Activated gamma-delta T cell (primary cell): Measurements from ENCODE around the gene KNL1.
"Not testable (repeated sequence)": the region's sequence is repeated elsewhere in the genome, so short reads cannot be mapped to it uniquely, and the experiment has no call there.

Source experiments
- DNase-seq: peaks from one replicate; lab custom pipeline; 2025; lab: John Stamatoyannopoulos, UW
- total RNA-seq, 2 donors: gene quantifications; one replicate each; lab custom pipeline; 2026; lab: John Stamatoyannopoulos, UW

Gene KNL1
- 2.8 to 8.0 reads per million in 2 donors for total RNA-seq

GRCh38 chr15:40593588-40594428, at the start of gene KNL1:
KNL1 (plus strand) TSS chr15:40594249; CDS start chr15:40602932, 8,683 bp downstream.
- peak; percentile 36 for DNase-seq

GRCh38 chr15:40545457-40545856, 48.6 kb upstream of the KNL1 start:
- no peak for DNase-seq

- DNase-seq = no peak
Observed at GRCh38 chr15:40548610-40549009, 45.4 kb upstream of the KNL1 start.

GRCh38 chr15:40549894-40550293, 44.2 kb upstream of the KNL1 start:
- DNase-seq = no peak

GRCh38 chr15:40550341-40551037, 43.6 kb upstream of the KNL1 start:
- no peak for DNase-seq

- no peak for DNase-seq
Observed at GRCh38 chr15:40554161-40554525, 39.9 kb upstream of the KNL1 start.

- DNase-seq = no peak
Observed at GRCh38 chr15:40555876-40556275, 38.2 kb upstream of the KNL1 start.

- no peak for DNase-seq
Observed at GRCh38 chr15:40558952-40559742, 34.9 kb upstream of the KNL1 start.

GRCh38 chr15:40562691-40563090, 31.4 kb upstream of the KNL1 start:
- no peak for DNase-seq

GRCh38 chr15:40563426-40563825, 30.6 kb upstream of the KNL1 start:
- DNase-seq = no peak

- DNase-seq = peak; percentile 72
Observed at GRCh38 chr15:40564591-40565332, 29.3 kb upstream of the KNL1 start, which contains the start of gene CCDC32. CCDC32 (minus strand) TSS chr15:40565042; CDS start chr15:40563015, 2,027 bp downstream.

GRCh38 chr15:40565333-40566238, 28.5 kb upstream of the KNL1 start:
- no peak for DNase-seq

- DNase-seq = no peak
Observed at GRCh38 chr15:40567111-40567510, 26.9 kb upstream of the KNL1 start.

GRCh38 chr15:40569129-40569953, 24.7 kb upstream of the KNL1 start, which contains the start of gene RPUSD2:
RPUSD2 (plus strand) TSS chr15:40569299; CDS start chr15:40569338, 39 bp downstream.
- DNase-seq = peak; percentile 84

GRCh38 chr15:40575113-40575512, 18.9 kb upstream of the KNL1 start:
- DNase-seq = no peak

- not testable (repeated sequence) for DNase-seq
Observed at GRCh38 chr15:40576914-40577313, 17.1 kb upstream of the KNL1 start.

GRCh38 chr15:40578892-40579291, 15.2 kb upstream of the KNL1 start:
- DNase-seq = no peak

- DNase-seq = not testable (repeated sequence)
Observed at GRCh38 chr15:40581796-40582195, 12.3 kb upstream of the KNL1 start.

GRCh38 chr15:40582726-40583246, 11.3 kb upstream of the KNL1 start:
- no peak for DNase-seq
